HepG2 (cell line): ENCODE data around the gene PAPPA2. TPM values are rescaled to one million over a fixed set of nuclear protein-coding genes. Genes with fewer than 3 reads are reported as not detected.

Source experiments
- ATAC-seq: fragments of 200-7000 bp; cut with Tn5 transposase; 3 replicates; pipeline ENCODE4 v1.9.1; 2020; ENCODE audit warnings: mild to moderate bottlenecking, moderate library complexity
- BruUV-seq: library from RNA; stranded (reverse); fragments of 400-500 nt; replicated peaks from 2 replicates; lab custom pipeline; 2021; lab: Mats Ljungman, UMichigan
- CTCF ChIA-PET: fragments of 300-600 bp; formaldehyde crosslinking; extraction: SDS; loops from one replicate; lab custom pipeline; 2021; ENCODE audit warnings: low total read pairs, inconsistent platforms, low intra/inter-chr PET ratio; lab: Yijun Ruan, JAX
- POLR2A ChIA-PET: fragments of 350-600 bp; sonication (Branson Sonifier 250); formaldehyde crosslinking; loops from one replicate; lab custom pipeline; 2020; ENCODE audit warnings: antibody characterized with exemption, inconsistent platforms; lab: Yijun Ruan, JAX
- DNase-seq: peaks from one replicate; pipeline ENCODE4 v3.0.0-alpha.2; 2015; ENCODE audit warnings: low spot score
- FAIRE-seq: peaks from 3 replicates; lab custom pipeline; 2011; peaks lifted over from hg19 to GRCh38; lab: Jason Lieb, UNC
- H2AFZ ChIP-seq: one replicate; pipeline ENCODE4 v1.6.1; 2011; ENCODE audit warnings: low read length, inconsistent platforms
- H3K27ac ChIP-seq: fragments of 300-600 bp; 3 replicates; pipeline ENCODE4 v1.8.0; 2011; ENCODE audit warnings: mixed run types, mild to moderate bottlenecking, mixed read lengths, low read length, inconsistent platforms; ENCODE audit not compliant: insufficient read depth; ENCODE audit errors: extremely low read length
- H3K27me3 ChIP-seq, 2 experiments: fragments of 200-600 bp in 1 of 2; 2 replicates in 1 of 2; 3 replicates in 1 of 2; pipeline versions ENCODE4 v1.6.0 to v1.8.0; 2011; ENCODE audit warnings: low read length in 2 of 2, mild to moderate bottlenecking in 2 of 2, moderate library complexity in 2 of 2, inconsistent platforms in 1 of 2; ENCODE audit not compliant: insufficient read depth in 2 of 2, control insufficient read depth in 1 of 2
- H3K36me3 ChIP-seq, 2 experiments: fragments of 200-600 bp in 1 of 2; replicated peaks in 1 of 2; 2 replicates in 1 of 2; 3 replicates in 1 of 2; pipeline versions ENCODE4 v1.5.1 to v1.8.0; 2011; ENCODE audit warnings: low read length in 2 of 2, inconsistent platforms in 1 of 2; ENCODE audit not compliant: insufficient read depth in 2 of 2, control insufficient read depth in 1 of 2
- H3K4me1 ChIP-seq: 2 replicates; pipeline ENCODE4 v1.5.1; 2012; ENCODE audit warnings: low read length, inconsistent platforms; ENCODE audit not compliant: insufficient read depth
- H3K4me2 ChIP-seq: 2 replicates; pipeline ENCODE4 v1.6.0; 2011; ENCODE audit warnings: low read depth, low read length, inconsistent platforms
- H3K4me3 ChIP-seq, 3 experiments: fragments of 200-600 bp in 1 of 3; sonication (generic), shearing (Covaris generic) in 1 of 3; replicated peaks in 1 of 3; 2 replicates each; pipeline ENCODE4 v1.5.1; 2011 to 2016; ENCODE audit warnings: low read length in 3 of 3, inconsistent platforms in 2 of 3, low read depth in 2 of 3, mild to moderate bottlenecking in 2 of 3, control low read depth in 1 of 3, mixed read lengths in 1 of 3; ENCODE audit not compliant: insufficient read depth in 1 of 3
- H3K79me2 ChIP-seq: one replicate; pipeline ENCODE4 v1.6.1; 2011; ENCODE audit warnings: low read length, inconsistent platforms; ENCODE audit not compliant: insufficient read depth
- H3K9ac ChIP-seq: 2 replicates; pipeline ENCODE4 v1.6.0; 2011; ENCODE audit warnings: mild to moderate bottlenecking, low read depth, low read length, inconsistent platforms; ENCODE audit not compliant: insufficient read depth
- H3K9me3 ChIP-seq: 2 replicates; pipeline ENCODE4 v1.5.1; 2012; ENCODE audit warnings: mild to moderate bottlenecking, low read length
- H4K20me1 ChIP-seq: 2 replicates; pipeline ENCODE4 v1.6.0; 2011; ENCODE audit warnings: inconsistent platforms, mild to moderate bottlenecking, low read length, moderate library complexity; ENCODE audit not compliant: insufficient read depth
- AHR ChIP-seq: IDR thresholded peaks from 2 replicates; pipeline ENCODE4 v1.6.1; 2018; ENCODE audit warnings: missing genetic modification reagents, missing compliant biosample characterization
- KDM6A ChIP-seq: IDR thresholded peaks from 2 replicates; pipeline ENCODE4 v1.6.1; 2016; ENCODE audit warnings: low read depth
- NCOA2 ChIP-seq: sonication (generic); formaldehyde crosslinking; IDR thresholded peaks from 2 replicates; pipeline ENCODE4 v1.8.0; 2022; ENCODE audit warnings: inconsistent platforms
- TCF7L2 ChIP-seq: IDR thresholded peaks from 2 replicates; pipeline ENCODE4 v1.6.1; 2011; ENCODE audit warnings: mild to moderate bottlenecking, low read depth, low read length, moderate library complexity
- ZNF383 ChIP-seq: sonication (generic); formaldehyde crosslinking; IDR thresholded peaks from 2 replicates; pipeline ENCODE4 v1.4.0; 2020; ENCODE audit warnings: missing genetic modification reagents, mild to moderate bottlenecking, borderline replicate concordance
- ZNF549 ChIP-seq: sonication (generic); formaldehyde crosslinking; IDR thresholded peaks from 2 replicates; pipeline ENCODE4 v1.5.0; 2020; ENCODE audit warnings: missing genetic modification reagents
- WGBS: methylation state at CpG from one replicate; pipeline ENCODE4 v1.1.6; 2017; ENCODE audit warnings: low lambda C conversion rate; 5-methylcytosine and 5-hydroxymethylcytosine counted together
- in situ Hi-C: cut with HindIII; loops from 2 replicates; pipeline ENCODE4 v1.10.0; 2017; ENCODE audit warnings: low pct_unique_long_range_greater_than_20kb; ENCODE audit not compliant: extremely low pct_ligation_motif_present
- intact Hi-C: fragments of 100-400 bp; cut with micrococcal nuclease; formaldehyde crosslinking; loops from one replicate; pipeline ENCODE4 v1.10.0; 2022; ENCODE audit not compliant: unreplicated experiment
- polyA plus RNA-seq, 8 experiments: library from polyadenylated mRNA; depleted of rRNA in 3 of 8; stranded (reverse) in 7 of 8; unstranded in 1 of 8; fragments of >200 nt; fragmentation: Illumina TruSeq in 4 of 8; extraction: Trizol in 4 of 8; gene quantifications; 2 replicates each; pipeline versions ENCODE4 v1.2.1 to v1.2.3, GENCODE V29; 2011 to 2016; ENCODE audit warnings: low read depth in 4 of 8, missing spikeins in 1 of 8, mixed read lengths in 1 of 8; ENCODE audit not compliant: insufficient read depth in 1 of 8
- total RNA-seq, 5 experiments: library from RNA; depleted of rRNA; stranded (reverse); fragments of >200 nt; fragmentation: Illumina TruSeq; extraction: Trizol; gene quantifications; 2 replicates each; pipeline ENCODE4 v1.2.3, GENCODE V29; 2016; ENCODE audit warnings: low read depth in 1 of 5
- TF ChIP-seq, protein P1 (sequence below): fragments of 450-650 bp; IDR thresholded peaks from 2 replicates; pipeline ENCODE4 v1.6.1; 2016
- TF ChIP-seq, protein P2 (sequence below): sonication (generic); formaldehyde crosslinking; IDR thresholded peaks from 2 replicates; pipeline ENCODE4 v1.5.0; 2020; ENCODE audit warnings: mild to moderate bottlenecking, missing genetic modification reagents, borderline replicate concordance

The PAPPA2 gene
- total and polyA plus RNA-seq, 2 of the 13 experiments (the other 11 are each of a cell fraction or from before 2014, with no cell fraction given), result 0.01 TPM; not detected in 1

DNA sequence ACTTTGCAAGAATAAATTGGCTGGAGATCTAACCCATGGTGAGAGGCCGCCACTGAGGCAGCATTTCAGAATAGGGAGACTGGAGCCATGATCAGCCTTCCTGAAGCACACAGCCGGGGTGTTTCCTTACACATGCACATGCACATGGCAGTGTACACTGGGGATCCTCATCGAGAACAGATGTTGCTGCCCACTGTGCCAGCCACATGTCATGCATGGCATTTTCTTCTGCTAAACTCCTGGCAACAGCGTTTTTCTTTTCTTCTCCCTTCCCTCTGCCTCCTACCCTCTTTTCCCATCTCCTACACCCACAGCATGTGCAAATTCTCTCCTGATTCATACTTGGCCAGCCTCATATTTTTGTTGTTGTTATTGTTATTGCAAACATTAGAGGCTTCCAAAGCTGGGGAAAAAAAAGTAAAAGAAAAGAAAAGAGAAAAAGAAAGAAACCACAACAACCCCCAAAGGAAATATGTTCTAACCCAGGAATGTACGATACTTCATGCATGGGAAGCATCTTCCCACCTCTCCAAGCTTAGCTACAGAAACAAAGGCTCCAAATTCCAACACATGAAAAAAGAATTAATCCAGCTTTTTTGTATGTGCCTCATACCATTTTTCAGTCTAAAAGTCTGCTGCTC, 357.5 kb downstream of the PAPPA2 start:
- CTCF ChIA-PET, result no interaction called here
- intact Hi-C loops (no loop called here), in situ Hi-C loops (no loop called here)
- DNase-seq (no peak), ATAC-seq (no peak), FAIRE-seq (no peak)
- Histone ChIP-seq H3K4me1 (no peaks in the 10 kb centered on the region), H3K4me3 (no peak overlapping the region), H3K9me3 (no peaks in the 10 kb centered on the region), H2AFZ (no peak overlapping the region), H3K36me3 (no peaks in the 10 kb centered on the region), H3K4me2 (no peak overlapping the region), H4K20me1 (no peaks in the 10 kb centered on the region), H3K9ac (no peak overlapping the region), H3K27ac (no peak overlapping the region), H3K79me2 (no peaks in the 10 kb centered on the region), H3K27me3 (0 out of 5 replicates have a peak, but pooled peaks cover 0 to 2% of the 10 kb centered on the region in 2 experiments)
- WGBS, result 0% methylated on average over 4 of the region's 5 CpGs
- TF ChIP-seq, protein P1, sequence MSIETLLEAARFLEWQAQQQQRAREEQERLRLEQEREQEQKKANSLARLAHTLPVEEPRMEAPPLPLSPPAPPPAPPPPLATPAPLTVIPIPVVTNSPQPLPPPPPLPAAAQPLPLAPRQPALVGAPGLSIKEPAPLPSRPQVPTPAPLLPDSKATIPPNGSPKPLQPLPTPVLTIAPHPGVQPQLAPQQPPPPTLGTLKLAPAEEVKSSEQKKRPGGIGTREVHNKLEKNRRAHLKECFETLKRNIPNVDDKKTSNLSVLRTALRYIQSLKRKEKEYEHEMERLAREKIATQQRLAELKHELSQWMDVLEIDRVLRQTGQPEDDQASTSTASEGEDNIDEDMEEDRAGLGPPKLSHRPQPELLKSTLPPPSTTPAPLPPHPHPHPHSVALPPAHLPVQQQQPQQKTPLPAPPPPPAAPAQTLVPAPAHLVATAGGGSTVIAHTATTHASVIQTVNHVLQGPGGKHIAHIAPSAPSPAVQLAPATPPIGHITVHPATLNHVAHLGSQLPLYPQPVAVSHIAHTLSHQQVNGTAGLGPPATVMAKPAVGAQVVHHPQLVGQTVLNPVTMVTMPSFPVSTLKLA, result 0 out of 2 replicates have a peak, but pooled peaks have one; percentile 17
- no peak for TF ChIP-seq ZNF549 (CRISPR knock-in tag)
- POLR2A ChIA-PET, result no interaction called here
- BruUV-seq, result no TSS peak

DNA sequence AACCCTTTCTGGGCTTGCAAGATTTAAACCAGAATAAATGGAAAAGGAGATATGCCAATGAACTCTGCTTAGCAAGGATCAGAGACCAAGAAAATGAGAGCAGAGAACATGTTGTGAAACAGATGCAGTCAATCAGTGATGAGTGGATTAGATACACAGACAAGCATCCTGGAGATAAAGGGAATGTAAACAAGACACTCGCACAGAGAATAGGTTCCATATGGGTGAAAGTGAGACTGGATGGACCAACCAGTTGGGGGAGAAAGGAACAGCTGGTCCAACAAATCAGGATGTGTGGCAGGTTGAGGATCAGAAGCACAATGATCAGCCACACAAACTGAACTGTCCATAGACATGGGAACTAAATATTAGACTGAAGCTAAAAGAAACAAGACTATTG, 363.3 kb downstream of the PAPPA2 start:
- no peak overlapping the region for H2AFZ ChIP-seq
- H3K4me2 ChIP-seq, result no peak overlapping the region
- no peak for DNase-seq
- intact Hi-C loops (no loop called here), in situ Hi-C loops (loop anchor here (25.0 kb wide), 2 partner anchors 439 to 1664 kb away; no protein-coding TSS in a partner anchor)
- H3K36me3 ChIP-seq, result no peaks in the 10 kb centered on the region
- H3K27ac ChIP-seq, result no peak overlapping the region
- WGBS, result 0% methylated on average over 1 of the region's 1 CpG
- H3K9ac ChIP-seq, result no peak overlapping the region
- no peak overlapping the region for H3K4me3 ChIP-seq
- ChIA-PET POLR2A (no interaction called here), CTCF (no interaction called here)
- H3K9me3 ChIP-seq, result no peaks in the 10 kb centered on the region
- H3K27me3 ChIP-seq, result 0 out of 5 replicates have a peak, but pooled peaks cover 0 to 3% of the 10 kb centered on the region in 2 experiments
- no peaks in the 10 kb centered on the region for H3K4me1 ChIP-seq
- H3K79me2 ChIP-seq, result no peaks in the 10 kb centered on the region
- no TSS peak for BruUV-seq
- ATAC-seq, result no peak
- H4K20me1 ChIP-seq, result no peaks in the 10 kb centered on the region
- FAIRE-seq, result no peak
- TF ChIP-seq, protein P2, sequence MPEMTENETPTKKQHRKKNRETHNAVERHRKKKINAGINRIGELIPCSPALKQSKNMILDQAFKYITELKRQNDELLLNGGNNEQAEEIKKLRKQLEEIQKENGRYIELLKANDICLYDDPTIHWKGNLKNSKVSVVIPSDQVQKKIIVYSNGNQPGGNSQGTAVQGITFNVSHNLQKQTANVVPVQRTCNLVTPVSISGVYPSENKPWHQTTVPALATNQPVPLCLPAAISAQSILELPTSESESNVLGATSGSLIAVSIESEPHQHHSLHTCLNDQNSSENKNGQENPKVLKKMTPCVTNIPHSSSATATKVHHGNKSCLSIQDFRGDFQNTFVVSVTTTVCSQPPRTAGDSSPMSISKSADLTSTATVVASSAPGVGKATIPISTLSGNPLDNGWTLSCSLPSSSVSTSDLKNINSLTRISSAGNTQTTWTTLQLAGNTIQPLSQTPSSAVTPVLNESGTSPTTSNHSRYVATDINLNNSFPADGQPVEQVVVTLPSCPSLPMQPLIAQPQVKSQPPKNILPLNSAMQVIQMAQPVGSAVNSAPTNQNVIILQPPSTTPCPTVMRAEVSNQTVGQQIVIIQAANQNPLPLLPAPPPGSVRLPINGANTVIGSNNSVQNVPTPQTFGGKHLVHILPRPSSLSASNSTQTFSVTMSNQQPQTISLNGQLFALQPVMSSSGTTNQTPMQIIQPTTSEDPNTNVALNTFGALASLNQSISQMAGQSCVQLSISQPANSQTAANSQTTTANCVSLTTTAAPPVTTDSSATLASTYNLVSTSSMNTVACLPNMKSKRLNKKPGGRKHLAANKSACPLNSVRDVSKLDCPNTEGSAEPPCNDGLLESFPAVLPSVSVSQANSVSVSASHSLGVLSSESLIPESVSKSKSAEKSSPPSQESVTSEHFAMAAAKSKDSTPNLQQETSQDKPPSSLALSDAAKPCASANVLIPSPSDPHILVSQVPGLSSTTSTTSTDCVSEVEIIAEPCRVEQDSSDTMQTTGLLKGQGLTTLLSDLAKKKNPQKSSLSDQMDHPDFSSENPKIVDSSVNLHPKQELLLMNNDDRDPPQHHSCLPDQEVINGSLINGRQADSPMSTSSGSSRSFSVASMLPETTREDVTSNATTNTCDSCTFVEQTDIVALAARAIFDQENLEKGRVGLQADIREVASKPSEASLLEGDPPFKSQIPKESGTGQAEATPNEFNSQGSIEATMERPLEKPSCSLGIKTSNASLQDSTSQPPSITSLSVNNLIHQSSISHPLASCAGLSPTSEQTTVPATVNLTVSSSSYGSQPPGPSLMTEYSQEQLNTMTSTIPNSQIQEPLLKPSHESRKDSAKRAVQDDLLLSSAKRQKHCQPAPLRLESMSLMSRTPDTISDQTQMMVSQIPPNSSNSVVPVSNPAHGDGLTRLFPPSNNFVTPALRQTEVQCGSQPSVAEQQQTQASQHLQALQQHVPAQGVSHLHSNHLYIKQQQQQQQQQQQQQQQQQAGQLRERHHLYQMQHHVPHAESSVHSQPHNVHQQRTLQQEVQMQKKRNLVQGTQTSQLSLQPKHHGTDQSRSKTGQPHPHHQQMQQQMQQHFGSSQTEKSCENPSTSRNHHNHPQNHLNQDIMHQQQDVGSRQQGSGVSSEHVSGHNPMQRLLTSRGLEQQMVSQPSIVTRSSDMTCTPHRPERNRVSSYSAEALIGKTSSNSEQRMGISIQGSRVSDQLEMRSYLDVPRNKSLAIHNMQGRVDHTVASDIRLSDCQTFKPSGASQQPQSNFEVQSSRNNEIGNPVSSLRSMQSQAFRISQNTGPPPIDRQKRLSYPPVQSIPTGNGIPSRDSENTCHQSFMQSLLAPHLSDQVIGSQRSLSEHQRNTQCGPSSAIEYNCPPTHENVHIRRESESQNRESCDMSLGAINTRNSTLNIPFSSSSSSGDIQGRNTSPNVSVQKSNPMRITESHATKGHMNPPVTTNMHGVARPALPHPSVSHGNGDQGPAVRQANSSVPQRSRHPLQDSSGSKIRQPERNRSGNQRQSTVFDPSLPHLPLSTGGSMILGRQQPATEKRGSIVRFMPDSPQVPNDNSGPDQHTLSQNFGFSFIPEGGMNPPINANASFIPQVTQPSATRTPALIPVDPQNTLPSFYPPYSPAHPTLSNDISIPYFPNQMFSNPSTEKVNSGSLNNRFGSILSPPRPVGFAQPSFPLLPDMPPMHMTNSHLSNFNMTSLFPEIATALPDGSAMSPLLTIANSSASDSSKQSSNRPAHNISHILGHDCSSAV (CRISPR knock-in tag), result no peak
- no peak for TF ChIP-seq NCOA2 (CRISPR knock-in tag)
- TF ChIP-seq TCF7L2, result no peak
- TF ChIP-seq AHR (CRISPR knock-in tag), result no peak
- no peak for TF ChIP-seq ZNF383
- no peak for TF ChIP-seq KDM6A
